Right atrium auricular region (tissue), 2 donors: ENCODE data around the gene TRMT10B. TPM values are rescaled to one million over a fixed set of nuclear protein-coding genes. Genes with fewer than 3 reads are reported as not detected.
"Not testable (repeated sequence)": the region's sequence is repeated elsewhere in the genome, so short reads cannot be mapped to it uniquely, and the experiment has no call there.

Experiments used
- DNase-seq: peaks from one replicate; pipeline ENCODE4 v3.0.0-alpha.2; 2019; ENCODE audit warnings: low spot score
- H3K27ac ChIP-seq, 2 donors: fragments of 200-600 bp; sonication (generic); 1 replicate in 1 of 2; 2 replicates in 1 of 2; pipeline ENCODE4 v1.5.1; 2016 to 2019
- H3K27me3 ChIP-seq, 2 donors: fragments of 200-600 bp; sonication (generic); one replicate each; pipeline versions ENCODE4 v1.5.1 to v1.6.0; 2017 to 2019
- H3K36me3 ChIP-seq: fragments of 200-600 bp; sonication (generic); one replicate; pipeline ENCODE4 v1.5.1; 2016
- H3K4me1 ChIP-seq, 2 donors: fragments of 200-600 bp; sonication (generic); one replicate each; pipeline versions ENCODE4 v1.5.1 to v1.6.0; 2017 to 2019
- H3K4me3 ChIP-seq, 2 donors: fragments of 200-600 bp; sonication (generic); 1 replicate in 1 of 2; 2 replicates in 1 of 2; pipeline ENCODE4 v1.5.1; 2017 to 2019; ENCODE audit warnings: mild to moderate bottlenecking in 1 of 2, moderate library complexity in 1 of 2
- H3K9me3 ChIP-seq, 2 donors: fragments of 200-600 bp; sonication (generic); one replicate each; pipeline ENCODE4 v1.5.1; 2019
- total RNA-seq, 2 donors: library from RNA; depleted of rRNA; stranded (reverse); fragments of >200 nt; gene quantifications; one replicate each; pipeline ENCODE4 v1.1.0, GENCODE V29; 2016
- TF ChIP-seq, protein P1 (sequence below), 2 donors: fragments of 200-600 bp; sonication (generic); IDR thresholded peaks; one replicate each; pipeline ENCODE4 v1.5.1; 2019; ENCODE audit warnings: antibody characterized with exemption in 2 of 2

Gene TRMT10B
- total RNA-seq, 2 donors from 2014 or later, result 2.5 to 3.9 TPM

DNA sequence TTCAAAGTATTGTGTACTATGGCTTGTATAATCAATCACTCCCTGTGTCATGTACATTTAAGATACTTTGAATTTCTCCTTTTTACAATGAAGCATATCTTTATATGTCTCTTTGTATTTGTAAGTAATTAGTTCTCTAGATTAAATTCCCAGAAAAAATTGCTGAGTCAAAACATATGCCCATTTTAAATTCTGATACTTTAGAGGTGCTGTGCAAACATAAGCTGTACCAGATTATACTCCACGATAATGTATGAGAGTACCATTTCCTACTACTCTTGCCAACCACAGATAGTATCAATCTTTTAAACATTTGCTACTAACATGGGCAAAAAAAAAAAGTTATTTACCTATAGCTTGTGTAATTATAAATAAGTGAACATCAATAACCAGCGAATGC, 65.2 kb downstream of the TRMT10B start:
- Histone ChIP-seq H3K27me3 (no peaks in the 10 kb centered on the region), H3K27ac (no peak overlapping the region)
- TF ChIP-seq, protein P1, sequence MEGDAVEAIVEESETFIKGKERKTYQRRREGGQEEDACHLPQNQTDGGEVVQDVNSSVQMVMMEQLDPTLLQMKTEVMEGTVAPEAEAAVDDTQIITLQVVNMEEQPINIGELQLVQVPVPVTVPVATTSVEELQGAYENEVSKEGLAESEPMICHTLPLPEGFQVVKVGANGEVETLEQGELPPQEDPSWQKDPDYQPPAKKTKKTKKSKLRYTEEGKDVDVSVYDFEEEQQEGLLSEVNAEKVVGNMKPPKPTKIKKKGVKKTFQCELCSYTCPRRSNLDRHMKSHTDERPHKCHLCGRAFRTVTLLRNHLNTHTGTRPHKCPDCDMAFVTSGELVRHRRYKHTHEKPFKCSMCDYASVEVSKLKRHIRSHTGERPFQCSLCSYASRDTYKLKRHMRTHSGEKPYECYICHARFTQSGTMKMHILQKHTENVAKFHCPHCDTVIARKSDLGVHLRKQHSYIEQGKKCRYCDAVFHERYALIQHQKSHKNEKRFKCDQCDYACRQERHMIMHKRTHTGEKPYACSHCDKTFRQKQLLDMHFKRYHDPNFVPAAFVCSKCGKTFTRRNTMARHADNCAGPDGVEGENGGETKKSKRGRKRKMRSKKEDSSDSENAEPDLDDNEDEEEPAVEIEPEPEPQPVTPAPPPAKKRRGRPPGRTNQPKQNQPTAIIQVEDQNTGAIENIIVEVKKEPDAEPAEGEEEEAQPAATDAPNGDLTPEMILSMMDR (IDR thresholded peaks at IDR 0.05), result no peak

DNA sequence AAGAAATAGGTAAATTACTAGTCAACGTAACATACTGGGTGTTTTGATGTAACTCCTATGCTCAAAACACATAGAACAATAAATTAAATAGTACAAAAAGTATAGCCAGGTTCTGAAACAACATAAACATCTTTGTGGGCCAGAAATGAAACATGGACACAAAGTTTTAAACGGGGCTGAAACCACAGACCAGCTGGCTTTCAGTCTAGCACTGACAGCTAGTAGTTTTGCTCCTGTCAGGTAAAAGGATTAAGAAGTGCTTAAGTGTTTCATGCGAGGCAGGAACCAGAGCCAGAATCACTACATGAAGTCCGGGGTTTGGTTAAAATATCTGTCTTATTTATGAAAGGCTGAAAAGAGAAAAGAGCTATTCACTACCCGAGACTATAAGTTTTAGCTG, 66.5 kb downstream of the TRMT10B start:
- Histone ChIP-seq H3K4me3 (no peak overlapping the region), H3K27ac (no peak overlapping the region), H3K36me3 (peaks cover 5% of the 10 kb centered on the region), H3K4me1 (no peaks in the 10 kb centered on the region), H3K27me3 (no peaks in the 10 kb centered on the region), H3K9me3 (no peaks in the 10 kb centered on the region)
- DNase-seq, result no peak
- TF ChIP-seq, protein P1 (IDR thresholded peaks at IDR 0.05), result no peak

More for the DNA sequence above, 65.2 kb downstream of the TRMT10B start:
- no peaks in the 10 kb centered on the region for H3K4me1 ChIP-seq
- DNase-seq, result no peak
- H3K36me3 ChIP-seq, result peaks cover 5% of the 10 kb centered on the region
- no peak overlapping the region for H3K4me3 ChIP-seq
- no peaks in the 10 kb centered on the region for H3K9me3 ChIP-seq

DNA sequence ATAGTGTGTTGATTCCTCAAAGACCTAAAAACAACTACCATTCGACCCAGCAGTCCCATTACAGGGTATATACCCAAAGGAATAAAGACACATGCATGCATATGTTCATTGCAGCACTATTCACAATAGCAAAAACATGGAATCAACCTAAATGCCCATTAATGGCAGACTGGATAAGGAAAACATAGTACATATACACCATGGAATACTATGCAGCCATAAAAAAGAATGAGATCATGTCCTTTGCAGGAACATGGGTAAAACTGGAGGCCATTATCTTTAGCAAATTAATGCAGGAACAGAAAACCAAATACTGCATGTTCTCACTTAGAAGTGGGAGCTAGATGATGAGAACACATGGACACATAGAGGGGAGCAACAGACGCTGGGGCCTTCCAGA, 71.6 kb downstream of the TRMT10B start:
- H3K27me3 ChIP-seq, H3K36me3 ChIP-seq, H3K9me3 ChIP-seq, H3K4me1 ChIP-seq, H3K4me3 ChIP-seq, H3K27ac ChIP-seq, DNase-seq: not testable (repeated sequence)

DNA sequence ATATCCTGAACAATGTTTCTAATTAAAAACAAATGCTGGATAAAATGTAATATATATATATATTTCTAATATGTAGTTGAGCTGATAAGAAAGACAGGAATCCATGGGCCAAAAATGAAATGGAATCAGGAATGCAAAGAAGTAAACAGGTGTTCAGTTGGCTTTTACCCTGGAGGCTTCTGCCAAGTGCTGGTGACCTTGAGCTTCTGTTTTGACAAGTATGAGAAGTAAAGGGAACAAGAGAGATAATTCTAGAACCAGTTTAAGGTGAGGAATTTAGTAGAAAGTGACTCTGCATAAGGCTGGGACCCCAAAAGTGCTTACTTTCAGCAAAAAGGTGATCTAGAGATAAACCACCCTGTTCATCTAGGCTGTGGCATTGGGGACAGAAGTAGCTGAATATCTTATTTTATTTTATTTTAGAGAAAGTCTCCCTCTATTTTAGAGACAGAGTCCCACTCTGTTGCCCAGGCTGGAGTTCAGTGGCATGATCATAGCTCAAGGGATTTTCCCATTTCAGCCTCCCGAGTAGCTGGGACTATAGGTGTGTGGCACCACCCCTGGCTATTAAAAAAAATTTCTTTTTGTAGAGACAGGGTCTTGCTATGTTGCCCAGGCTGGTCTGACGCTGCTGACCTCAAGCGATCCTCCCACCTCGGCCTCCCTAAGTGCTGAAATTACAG, 74.0 kb downstream of the TRMT10B start:
- Histone ChIP-seq H3K4me3 (no peak overlapping the region), H3K4me1 (no peaks in the 10 kb centered on the region), H3K27ac (no peak overlapping the region), H3K9me3 (no peaks in the 10 kb centered on the region), H3K27me3 (no peaks in the 10 kb centered on the region), H3K36me3 (peaks cover 9% of the 10 kb centered on the region)
- no peak for DNase-seq
- TF ChIP-seq, protein P1 (IDR thresholded peaks at IDR 0.05), result no peak

Other genes starting within 250 kb of the TRMT10B start
- gene FBXO10, start 177.4 kb upstream of the TRMT10B start, total RNA-seq, result 1 to 10 TPM; 5.5 to 5.7 TPM
- gene TOMM5, start 161.2 kb upstream of the TRMT10B start, total RNA-seq, result 10 to 100 TPM; 45.5 to 63.9 TPM
- gene FRMPD1, start 102.9 kb upstream of the TRMT10B start, total RNA-seq, result under 1 TPM; 0.31 to 0.82 TPM
- gene EXOSC3, start 31.3 kb downstream of the TRMT10B start, total RNA-seq, result 10 to 100 TPM; 14.1 to 16.9 TPM
- gene DCAF10, start 47.0 kb downstream of the TRMT10B start, total RNA-seq, result 10 to 100 TPM; 14.1 to 18.2 TPM
- 10 to 100 TPM; 23.5 to 27.1 TPM for gene SLC25A51, start 150.3 kb downstream of the TRMT10B start, total RNA-seq